ENCODE results near the gene SLC1A7.

- no peak for TF ChIP-seq POLR2A (IDR thresholded peaks at IDR 0.05)
- TF ChIP-seq, protein P1, sequence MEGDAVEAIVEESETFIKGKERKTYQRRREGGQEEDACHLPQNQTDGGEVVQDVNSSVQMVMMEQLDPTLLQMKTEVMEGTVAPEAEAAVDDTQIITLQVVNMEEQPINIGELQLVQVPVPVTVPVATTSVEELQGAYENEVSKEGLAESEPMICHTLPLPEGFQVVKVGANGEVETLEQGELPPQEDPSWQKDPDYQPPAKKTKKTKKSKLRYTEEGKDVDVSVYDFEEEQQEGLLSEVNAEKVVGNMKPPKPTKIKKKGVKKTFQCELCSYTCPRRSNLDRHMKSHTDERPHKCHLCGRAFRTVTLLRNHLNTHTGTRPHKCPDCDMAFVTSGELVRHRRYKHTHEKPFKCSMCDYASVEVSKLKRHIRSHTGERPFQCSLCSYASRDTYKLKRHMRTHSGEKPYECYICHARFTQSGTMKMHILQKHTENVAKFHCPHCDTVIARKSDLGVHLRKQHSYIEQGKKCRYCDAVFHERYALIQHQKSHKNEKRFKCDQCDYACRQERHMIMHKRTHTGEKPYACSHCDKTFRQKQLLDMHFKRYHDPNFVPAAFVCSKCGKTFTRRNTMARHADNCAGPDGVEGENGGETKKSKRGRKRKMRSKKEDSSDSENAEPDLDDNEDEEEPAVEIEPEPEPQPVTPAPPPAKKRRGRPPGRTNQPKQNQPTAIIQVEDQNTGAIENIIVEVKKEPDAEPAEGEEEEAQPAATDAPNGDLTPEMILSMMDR (IDR thresholded peaks at IDR 0.05), result no peak
These were observed 19.5 kb downstream of the SLC1A7 start for GRCh38 chr1:53122961-53123413.
